Epithelial cell of esophagus (primary cell): ENCODE measurements around the gene MRPL36.

Experiments used
- DNase-seq: peaks from one replicate; pipeline ENCODE4 v3.0.0; 2010; ENCODE audit warnings: low read depth
- H3K4me3 ChIP-seq: 2 replicates; pipeline ENCODE4 v1.5.1; 2011; ENCODE audit warnings: mild to moderate bottlenecking, low read length, control low read depth
- TF ChIP-seq, protein P1 (sequence below): IDR thresholded peaks from 2 replicates; pipeline ENCODE4 v1.5.1; 2011; ENCODE audit warnings: low read depth, mild to moderate bottlenecking, low read length, control low read depth, inconsistent platforms; ENCODE audit not compliant: insufficient read depth; ENCODE audit errors: missing control alignments

The MRPL36 gene

DNA sequence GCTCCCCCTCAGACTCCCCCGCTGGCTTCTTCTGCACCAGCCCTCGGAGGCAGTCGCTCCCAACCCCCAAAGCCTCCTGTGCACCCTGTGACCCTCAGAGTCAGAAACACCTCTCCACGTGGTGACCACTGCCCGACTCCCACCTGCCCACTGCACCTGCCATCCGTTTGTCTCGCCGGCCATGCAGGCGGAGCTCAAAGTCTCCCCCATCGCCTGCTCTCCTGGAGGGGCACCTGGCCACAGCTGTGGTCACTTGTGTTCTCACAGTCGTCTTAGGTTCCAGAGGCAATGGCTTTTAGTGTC lies 38.2 kb downstream of the MRPL36 start:
- no peak for DNase-seq
- H3K4me3 ChIP-seq, result no peak overlapping the region
- TF ChIP-seq, protein P1, sequence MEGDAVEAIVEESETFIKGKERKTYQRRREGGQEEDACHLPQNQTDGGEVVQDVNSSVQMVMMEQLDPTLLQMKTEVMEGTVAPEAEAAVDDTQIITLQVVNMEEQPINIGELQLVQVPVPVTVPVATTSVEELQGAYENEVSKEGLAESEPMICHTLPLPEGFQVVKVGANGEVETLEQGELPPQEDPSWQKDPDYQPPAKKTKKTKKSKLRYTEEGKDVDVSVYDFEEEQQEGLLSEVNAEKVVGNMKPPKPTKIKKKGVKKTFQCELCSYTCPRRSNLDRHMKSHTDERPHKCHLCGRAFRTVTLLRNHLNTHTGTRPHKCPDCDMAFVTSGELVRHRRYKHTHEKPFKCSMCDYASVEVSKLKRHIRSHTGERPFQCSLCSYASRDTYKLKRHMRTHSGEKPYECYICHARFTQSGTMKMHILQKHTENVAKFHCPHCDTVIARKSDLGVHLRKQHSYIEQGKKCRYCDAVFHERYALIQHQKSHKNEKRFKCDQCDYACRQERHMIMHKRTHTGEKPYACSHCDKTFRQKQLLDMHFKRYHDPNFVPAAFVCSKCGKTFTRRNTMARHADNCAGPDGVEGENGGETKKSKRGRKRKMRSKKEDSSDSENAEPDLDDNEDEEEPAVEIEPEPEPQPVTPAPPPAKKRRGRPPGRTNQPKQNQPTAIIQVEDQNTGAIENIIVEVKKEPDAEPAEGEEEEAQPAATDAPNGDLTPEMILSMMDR, result no peak

DNA sequence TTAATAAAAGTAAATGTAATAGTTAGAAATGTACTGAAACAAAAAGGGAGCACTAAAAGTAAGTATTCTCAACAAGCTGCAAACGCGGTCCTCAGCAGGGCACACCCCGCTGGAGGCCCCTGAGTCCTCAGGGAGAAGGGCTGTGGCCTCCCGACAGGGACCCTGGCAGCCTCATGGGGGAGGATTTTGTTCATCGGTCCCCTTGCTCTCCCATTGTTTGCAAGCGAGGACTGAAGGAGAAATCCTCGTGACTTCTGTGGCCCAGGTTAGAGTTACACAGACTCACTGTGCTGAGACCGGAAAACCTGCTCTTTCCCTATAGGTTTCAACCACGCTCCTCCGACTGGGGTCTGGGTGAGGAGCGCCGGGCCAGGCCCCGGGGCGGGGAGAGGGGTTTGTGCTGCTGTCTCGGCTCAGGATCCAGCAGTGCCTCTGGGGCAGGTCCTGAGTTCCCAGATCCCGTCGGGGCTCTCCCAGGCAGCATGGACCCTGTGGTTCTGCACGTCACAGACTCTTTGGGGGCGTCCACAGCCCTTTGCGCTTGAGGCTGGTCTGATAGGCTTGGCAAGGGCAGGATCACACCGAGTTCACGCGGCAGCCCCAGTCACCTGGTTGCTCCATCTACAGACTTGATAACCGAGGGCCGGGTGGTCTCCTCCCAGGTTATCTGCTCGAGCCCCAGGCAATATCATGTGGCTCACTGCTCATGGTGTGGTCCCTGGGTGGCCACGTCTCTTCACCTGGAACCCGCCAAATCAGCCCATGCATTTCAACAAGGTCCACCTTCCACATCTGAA lies 38.8 kb downstream of the MRPL36 start:
- TF ChIP-seq, protein P1, result no peak
- no peak overlapping the region for H3K4me3 ChIP-seq
- DNase-seq, result no peak

- DNase-seq, result no peak
- TF ChIP-seq, protein P1, result no peak
- H3K4me3 ChIP-seq, result no peak overlapping the region
Measured at GRCh38 chr5:1760231-1760630, 39.4 kb downstream of the MRPL36 start.

DNA sequence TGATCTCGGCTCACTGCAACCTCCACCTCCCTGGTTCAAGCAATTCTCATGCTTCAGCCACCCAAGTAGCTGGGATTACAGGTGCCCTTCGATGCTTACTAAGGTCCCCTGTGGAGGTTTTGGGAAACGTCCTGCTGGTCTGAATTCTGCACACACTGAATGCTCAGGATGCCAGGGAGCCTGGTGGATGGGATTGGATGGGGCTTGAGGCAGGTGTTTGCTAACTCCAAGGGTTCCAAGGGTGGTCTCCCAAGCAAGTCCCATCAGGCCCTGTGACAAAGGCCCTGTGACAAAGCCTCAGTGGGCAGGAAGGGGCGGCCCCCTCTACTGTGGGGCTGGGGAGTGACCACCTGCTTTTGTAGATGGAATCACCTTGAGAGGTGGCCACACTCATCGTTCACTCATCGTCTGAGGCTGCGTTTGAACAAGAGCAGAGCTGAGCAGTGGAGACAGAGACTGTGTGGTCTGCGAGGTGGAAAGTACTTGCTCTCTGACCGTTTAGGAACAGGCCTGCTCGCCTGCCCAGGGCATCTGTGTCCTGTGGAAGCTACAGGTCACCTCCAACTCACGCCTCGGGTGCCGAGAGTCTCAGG lies 40.2 kb downstream of the MRPL36 start:
- no peak for DNase-seq

DNA sequence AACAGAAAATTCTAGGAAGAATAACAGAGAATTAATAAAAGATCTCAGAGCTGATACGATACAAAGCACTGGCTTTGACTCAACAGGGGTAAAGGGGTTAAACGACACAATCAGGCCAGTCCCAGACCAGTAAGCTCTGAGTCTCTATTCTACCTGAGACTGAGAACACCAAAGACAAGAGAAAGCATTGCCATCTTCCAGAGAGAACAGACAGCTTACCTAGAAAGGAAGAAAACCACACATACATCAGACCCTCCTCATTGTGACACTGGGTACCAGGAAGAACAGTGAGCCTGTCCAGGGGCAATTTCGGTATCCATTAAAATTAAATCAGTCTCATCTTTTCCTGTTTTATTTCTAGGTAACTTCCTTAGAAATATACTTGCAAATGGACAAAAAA lies 41.1 kb downstream of the MRPL36 start:
- TF ChIP-seq, protein P1, result no peak
- no peak for DNase-seq
- H3K4me3 ChIP-seq, result no peak overlapping the region

More for the DNA sequence above, 40.2 kb downstream of the MRPL36 start:
- H3K4me3 ChIP-seq, result no peak overlapping the region
- TF ChIP-seq, protein P1, result no peak

DNA sequence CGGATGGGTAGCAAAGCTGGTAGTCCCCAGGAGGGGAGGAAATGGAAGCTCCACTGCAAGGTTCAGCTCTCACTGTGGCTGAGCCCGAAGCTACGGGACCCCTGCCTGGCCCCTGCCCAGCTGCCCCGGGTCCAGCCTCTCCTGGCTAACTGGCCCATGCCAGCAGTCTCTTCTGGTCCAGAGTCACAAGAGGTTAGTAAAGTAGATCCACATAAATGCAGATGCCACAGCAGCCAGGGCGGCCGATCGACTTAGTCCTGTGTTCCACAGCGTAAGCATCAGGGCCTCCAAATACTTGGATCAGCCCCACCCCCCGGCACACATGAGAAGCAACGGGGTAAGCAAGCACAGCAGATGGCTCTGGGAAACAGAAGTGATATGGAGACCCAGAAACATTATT lies 42.1 kb downstream of the MRPL36 start:
- no peak overlapping the region for H3K4me3 ChIP-seq
- TF ChIP-seq, protein P1, result no peak
- no peak for DNase-seq

DNA sequence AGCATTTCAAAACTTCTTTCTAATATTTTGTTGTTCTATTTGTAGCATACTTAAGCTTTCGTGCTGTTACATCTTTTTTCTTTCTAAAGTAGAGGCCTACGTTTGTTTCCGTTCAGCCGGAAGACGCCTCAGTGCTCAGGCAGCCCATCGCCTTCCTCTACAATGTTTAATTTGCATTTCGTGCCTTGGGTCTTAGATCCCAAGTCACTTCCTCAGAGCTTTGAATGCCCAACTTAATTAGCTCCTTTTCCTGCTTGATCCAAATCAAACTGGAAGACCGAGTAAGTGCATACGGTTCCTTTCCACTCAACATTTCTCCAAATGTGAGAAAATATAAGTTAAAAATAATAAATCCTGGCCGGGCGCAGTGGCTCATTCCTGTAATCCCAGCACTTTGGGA lies 43.2 kb downstream of the MRPL36 start:
- TF ChIP-seq, protein P1, result no peak

More for the DNA sequence above, 43.2 kb downstream of the MRPL36 start:
- H3K4me3 ChIP-seq, result no peak overlapping the region
- no peak for DNase-seq
